PC-3 (cell line): ENCODE measurements around the gene BRINP2. TPM values are rescaled to one million over a fixed set of nuclear protein-coding genes. Genes with fewer than 3 reads are reported as not detected.

Experiments
- ATAC-seq: fragments of 200-7000 bp; cut with Tn5 transposase; 2 replicates; pipeline ENCODE4 v1.9.1; 2020; ENCODE audit warnings: mild to moderate bottlenecking, moderate library complexity
- BruUV-seq: library from RNA; stranded (reverse); fragments of 400-500 nt; replicated peaks from 2 replicates; lab custom pipeline; 2021; lab: Mats Ljungman, UMichigan
- CTCF ChIA-PET: fragments of 300-600 bp; sonication (Branson Sonifier 250); formaldehyde crosslinking; loops from one replicate; lab custom pipeline; 2022; ENCODE audit warnings: antibody characterized with exemption; lab: Charles Lee
- POLR2A ChIA-PET: fragments of 300-600 bp; sonication (Branson Sonifier 250); formaldehyde crosslinking; loops from one replicate; lab custom pipeline; 2022; ENCODE audit warnings: antibody characterized with exemption; ENCODE audit not compliant: unreplicated experiment; lab: Charles Lee
- DNase-seq: peaks from one replicate; pipeline ENCODE4 v3.0.0-alpha.2; 2015
- H2AFZ ChIP-seq: fragments of 300-600 bp; sonication (generic); 2 replicates; pipeline ENCODE4 v1.6.0; 2016; ENCODE audit warnings: antibody characterized with exemption, low read length
- H3F3A ChIP-seq: fragments of 300-600 bp; sonication (generic); one replicate; pipeline ENCODE4 v1.6.0; 2017; ENCODE audit warnings: antibody characterized with exemption, low read length, control low read depth, mild to moderate bottlenecking; ENCODE audit not compliant: unreplicated experiment
- H3K27ac ChIP-seq: fragments of 300-600 bp; sonication (generic); 2 replicates; pipeline ENCODE4 v1.5.1; 2016; ENCODE audit warnings: mild to moderate bottlenecking, low read length
- H3K27me3 ChIP-seq: fragments of 300-600 bp; sonication (generic); 2 replicates; pipeline ENCODE4 v1.6.1; 2016; ENCODE audit warnings: low read length, mixed read lengths
- H3K36me3 ChIP-seq: fragments of 300-600 bp; sonication (generic); 2 replicates; pipeline ENCODE4 v1.6.1; 2016; ENCODE audit warnings: low read depth, mixed run types, low read length, mixed read lengths
- H3K4me1 ChIP-seq: fragments of 300-600 bp; sonication (generic); 2 replicates; pipeline ENCODE4 v1.5.1; 2016; ENCODE audit warnings: low read length; ENCODE audit not compliant: insufficient read depth
- H3K4me2 ChIP-seq: fragments of 300-600 bp; sonication (generic); 2 replicates; pipeline ENCODE4 v1.6.0; 2016; ENCODE audit warnings: low read length
- H3K4me3 ChIP-seq: fragments of 300-600 bp; sonication (generic); 2 replicates; pipeline ENCODE4 v1.5.1; 2016; ENCODE audit warnings: mild to moderate bottlenecking, low read length, mixed read lengths
- H3K79me2 ChIP-seq: fragments of 300-600 bp; sonication (generic); 2 replicates; pipeline ENCODE4 v1.6.1; 2017; ENCODE audit warnings: low read length, mixed read lengths
- H3K9ac ChIP-seq: fragments of 300-600 bp; sonication (generic); 2 replicates; pipeline ENCODE4 v1.6.0; 2016; ENCODE audit warnings: mild to moderate bottlenecking, low read length
- H3K9me2 ChIP-seq: fragments of 300-600 bp; sonication (generic); replicated peaks from 2 replicates; pipeline ENCODE4 v1.6.1; 2016; ENCODE audit warnings: mixed run types, low read length, mixed read lengths
- H3K9me3 ChIP-seq: fragments of 300-600 bp; sonication (generic); 2 replicates; pipeline ENCODE4 v1.6.1; 2016; ENCODE audit warnings: low read length, mixed read lengths
- H4K20me1 ChIP-seq: fragments of 300-600 bp; sonication (generic); 2 replicates; pipeline ENCODE4 v1.6.1; 2016; ENCODE audit warnings: low read length, mixed read lengths
- EZH2 ChIP-seq: fragments of 300-600 bp; sonication (generic); IDR thresholded peaks from one replicate; pipeline ENCODE4 v1.6.1; 2017; ENCODE audit warnings: antibody characterized with exemption, mild to moderate bottlenecking, low read length; ENCODE audit not compliant: unreplicated experiment
- EZH2phosphoT487 ChIP-seq: fragments of 300-600 bp; sonication (generic); IDR thresholded peaks from 2 replicates; pipeline ENCODE4 v1.6.1; 2018; ENCODE audit warnings: mild to moderate bottlenecking, antibody characterized with exemption, low read length, borderline replicate concordance
- intact Hi-C: fragments of 100-400 bp; cut with micrococcal nuclease; formaldehyde crosslinking; loops from 2 replicates; pipeline ENCODE4 v1.9.0; 2023
- total RNA-seq: library from RNA; depleted of rRNA; stranded (reverse); fragments of >200 nt; gene quantifications from 2 replicates; pipeline ENCODE4 v1.2.3, GENCODE V29; 2014
- TF ChIP-seq, protein P1 (sequence below): fragments of 300-600 bp; sonication (generic); conservative IDR thresholded peaks from 2 replicates; pipeline ENCODE4 v1.5.1; 2017; ENCODE audit warnings: antibody characterized with exemption, low read depth, mild to moderate bottlenecking, low read length

Gene BRINP2
- total RNA-seq, 1 experiment from 2014 or later: 2.6 TPM

DNA sequence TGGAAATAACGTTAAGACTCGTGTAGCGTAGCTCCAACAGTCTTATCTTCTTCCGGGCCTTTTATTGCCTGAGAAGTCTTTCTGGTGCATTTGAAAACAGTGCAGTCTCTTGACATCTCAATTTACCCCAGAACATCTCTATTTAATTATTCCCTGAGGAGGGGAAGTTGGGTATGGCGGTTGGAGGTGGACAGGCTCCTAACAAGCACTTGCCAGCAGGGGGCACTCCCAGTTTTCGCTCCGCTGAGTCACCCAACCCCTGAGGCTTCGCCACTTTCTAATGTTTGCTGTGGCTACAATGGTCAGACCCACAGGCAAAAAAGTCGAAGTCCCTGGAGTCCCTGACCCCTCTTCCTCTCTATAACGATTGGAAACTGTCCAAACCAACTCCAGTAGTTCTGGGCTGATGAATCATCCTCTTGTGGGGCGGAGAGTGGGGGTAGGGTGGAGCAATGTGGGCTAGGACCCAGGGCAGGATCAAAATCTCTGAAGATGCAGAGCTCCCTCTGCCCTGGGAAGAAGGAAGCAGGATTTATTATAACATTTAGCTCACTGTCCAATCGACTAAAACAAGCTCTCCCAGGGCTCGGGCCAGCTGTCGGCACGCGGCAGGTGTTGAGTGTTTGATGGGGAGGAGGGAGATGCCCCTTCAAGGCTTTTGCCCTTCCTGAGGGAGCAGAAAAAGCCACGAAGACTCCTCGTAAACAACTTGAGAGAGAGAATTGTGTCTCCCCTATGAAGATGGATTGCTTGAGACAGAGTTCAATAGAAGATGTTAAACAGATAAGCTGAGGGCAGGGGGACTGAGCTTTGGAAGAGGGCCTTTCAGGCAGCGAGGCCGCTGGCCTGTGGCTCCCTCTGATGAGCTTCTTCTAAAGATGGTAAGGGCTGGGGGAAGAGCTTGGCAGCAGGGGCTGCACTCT is 85.7 kb downstream of the BRINP2 start:
- TSS peak; percentile 59 for BruUV-seq
- Histone ChIP-seq H3F3A (no peaks in the 10 kb centered on the region), H3K79me2 (no peaks in the 10 kb centered on the region; the same call in 1 of the 2 replicates), H2AFZ (peak overlapping the region; percentile 59; the same call in 1 of the 2 replicates), H3K9me3 (no peaks in the 10 kb centered on the region), H3K27ac (peak overlapping the region; percentile 100), H4K20me1 (no peaks in the 10 kb centered on the region), H3K4me3 (peak overlapping the region; percentile 52), H3K9ac (peak overlapping the region; percentile 95), H3K9me2 (no peaks in the 10 kb centered on the region), H3K27me3 (no peaks in the 10 kb centered on the region), H3K36me3 (no peaks in the 10 kb centered on the region), H3K4me1 (peaks cover 33% of the 10 kb centered on the region), H3K4me2 (peak overlapping the region; percentile 78)
- POLR2A ChIA-PET: interaction anchor here (0.6 kb wide), 1 partner anchor 169 kb away, joined by 6 read pairs; no protein-coding TSS in a partner anchor
- intact Hi-C loops: loop anchor here (1.0 to 5.0 kb wide), 8 partner anchors 14 to 691 kb away; no protein-coding TSS in a partner anchor
- CTCF ChIA-PET: interaction anchor here (0.6 to 2.2 kb wide), 6 partner anchors 13 to 358 kb away, joined by 3 to 14 read pairs (median 6); no protein-coding TSS in a partner anchor
- TF ChIP-seq EZH2phosphoT487: no peak
- TF ChIP-seq, protein P1, sequence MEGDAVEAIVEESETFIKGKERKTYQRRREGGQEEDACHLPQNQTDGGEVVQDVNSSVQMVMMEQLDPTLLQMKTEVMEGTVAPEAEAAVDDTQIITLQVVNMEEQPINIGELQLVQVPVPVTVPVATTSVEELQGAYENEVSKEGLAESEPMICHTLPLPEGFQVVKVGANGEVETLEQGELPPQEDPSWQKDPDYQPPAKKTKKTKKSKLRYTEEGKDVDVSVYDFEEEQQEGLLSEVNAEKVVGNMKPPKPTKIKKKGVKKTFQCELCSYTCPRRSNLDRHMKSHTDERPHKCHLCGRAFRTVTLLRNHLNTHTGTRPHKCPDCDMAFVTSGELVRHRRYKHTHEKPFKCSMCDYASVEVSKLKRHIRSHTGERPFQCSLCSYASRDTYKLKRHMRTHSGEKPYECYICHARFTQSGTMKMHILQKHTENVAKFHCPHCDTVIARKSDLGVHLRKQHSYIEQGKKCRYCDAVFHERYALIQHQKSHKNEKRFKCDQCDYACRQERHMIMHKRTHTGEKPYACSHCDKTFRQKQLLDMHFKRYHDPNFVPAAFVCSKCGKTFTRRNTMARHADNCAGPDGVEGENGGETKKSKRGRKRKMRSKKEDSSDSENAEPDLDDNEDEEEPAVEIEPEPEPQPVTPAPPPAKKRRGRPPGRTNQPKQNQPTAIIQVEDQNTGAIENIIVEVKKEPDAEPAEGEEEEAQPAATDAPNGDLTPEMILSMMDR: peak; percentile 76
- TF ChIP-seq EZH2: no peak
- DNase-seq (peak; percentile 97), ATAC-seq (peak; percentile 72)

DNA sequence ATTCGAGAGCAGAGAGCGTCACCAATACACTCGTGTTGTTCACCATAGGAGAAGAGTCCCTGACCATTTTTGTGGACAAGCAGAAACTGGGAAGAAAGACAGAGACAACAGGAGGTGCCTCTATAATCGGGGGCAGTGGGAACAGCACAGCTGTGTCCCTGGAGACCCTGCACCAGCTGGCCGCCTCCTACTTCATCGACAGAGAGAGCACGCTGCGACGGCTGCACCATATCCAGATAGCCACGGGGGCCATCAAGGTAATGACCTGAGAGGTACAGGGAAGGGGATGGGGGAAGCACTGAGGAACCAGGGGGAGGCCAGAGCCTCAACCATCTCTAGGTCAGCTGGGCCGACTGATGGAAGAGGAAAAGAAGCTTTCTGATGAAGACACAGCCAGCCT is 86.4 kb downstream of the BRINP2 start:
- H3K9me2 ChIP-seq: no peaks in the 10 kb centered on the region
- H3K79me2 ChIP-seq: no peaks in the 10 kb centered on the region; the same call in 1 of the 2 replicates
- DNase-seq (no peak), ATAC-seq (no peak)
- H2AFZ ChIP-seq: no peak overlapping the region
- peak overlapping the region; percentile 75 for H3K9ac ChIP-seq
- H3K4me3 ChIP-seq: peak overlapping the region; percentile 52
- BruUV-seq: no TSS peak
- H3K36me3 ChIP-seq: no peaks in the 10 kb centered on the region
- no peaks in the 10 kb centered on the region for H3K9me3 ChIP-seq
- POLR2A ChIA-PET: no interaction called here
- CTCF ChIA-PET: interaction anchor here (0.6 to 2.2 kb wide), 6 partner anchors 12 to 359 kb away, joined by 3 to 14 read pairs (median 6); no protein-coding TSS in a partner anchor
- intact Hi-C loops: loop anchor here (2.0 to 5.0 kb wide), 5 partner anchors 14 to 690 kb away; no protein-coding TSS in a partner anchor
- H3K4me1 ChIP-seq: peaks cover 33% of the 10 kb centered on the region
- H3K27ac ChIP-seq: peak overlapping the region; percentile 100
- H4K20me1 ChIP-seq: no peaks in the 10 kb centered on the region
- TF ChIP-seq EZH2 (no peak), EZH2phosphoT487 (no peak)
- TF ChIP-seq, protein P1: no peak
- H3K4me2 ChIP-seq: peak overlapping the region; percentile 61
- no peaks in the 10 kb centered on the region for H3F3A ChIP-seq
- no peaks in the 10 kb centered on the region for H3K27me3 ChIP-seq
